Heart left ventricle (tissue), 13 donors: ENCODE measurements around the gene MYO5A.

Experiments used
- CTCF ChIP-seq, 12 donors: fragments of 200-600 bp; sonication (generic) in 4 of 12; IDR thresholded peaks; one replicate each; pipeline versions ENCODE4 v1.5.0 to v1.8.0; 2018 to 2022; ENCODE audit warnings: antibody characterized with exemption in 12 of 12, mild to moderate bottlenecking in 5 of 12
- POLR2A ChIP-seq, 2 donors: fragments of 450-650 bp; IDR thresholded peaks; one replicate each; pipeline ENCODE4 v1.6.1; 2017; ENCODE audit warnings: antibody characterized with exemption in 2 of 2, mild to moderate bottlenecking in 2 of 2, moderate library complexity in 2 of 2
- donor health status: ischemic (EF 13 %, LVEDD 7.1; RV severe dilation, severe dysfunction).
- donor health status: DM: no; HTN: yes; CAD: no.
- donor health status: DM: no; HTN: no; CAD: no.
- donor health status: ischemic (EF 25% LVEDD 6.9; RV normal size, moderate dysfunction).
- donor health status: ischemic (EF 25% LVEDD 5.7; RV mildly dilated, moderate dysfunction).
- donor health status: ischemic (EF 35%, LVEDD 5.7; RV mildly dilated, moderate dysfunction).
- donor health status: nonischemic (EF 11% LVEDD 7.7; RV severe dilation, severe dysfunction).
- donor health status: DM: yes; HTN: yes; CAD: no.
- donor health status: PGD.
- donor health status: ischemic (EF 29% LVEDD 5.4; RV normal size, mild dysfunction).
- donor health status: nonischemic (EF 23%, LVEDD 6.1; RV moderate dilation, normal function).

DNA sequence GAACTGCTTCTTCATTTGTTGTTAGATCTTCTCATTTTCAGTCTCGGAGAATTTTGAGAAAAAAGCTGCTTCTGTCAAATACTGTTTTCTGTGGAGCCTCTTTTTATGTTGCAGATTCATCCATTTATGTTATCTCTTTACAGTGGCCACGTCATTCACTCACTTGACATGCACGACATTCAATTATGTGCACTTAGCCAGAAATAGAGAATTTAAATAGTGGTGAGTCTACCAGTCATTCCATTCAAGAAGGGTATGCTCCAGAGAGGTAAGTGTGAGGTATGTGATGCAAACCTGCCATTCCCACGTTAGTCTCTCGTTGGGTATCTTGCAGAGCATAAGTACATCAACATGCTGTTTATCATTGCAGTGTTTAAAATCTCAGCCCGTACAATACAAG is 30.3 kb upstream of the MYO5A start:
- TF ChIP-seq CTCF (IDR thresholded peaks at IDR 0.05) (no peak), POLR2A (IDR thresholded peaks at IDR 0.05) (no peak)
